Kidney (tissue), 14 donors: ENCODE measurements around the gene FAM186B. TPM values are rescaled to one million over a fixed set of nuclear protein-coding genes. Genes with fewer than 3 reads are reported as not detected.

Source experiments
- DNase-seq, 5 donors: peaks; one replicate each; pipeline ENCODE4 v3.0.0-alpha.2; 2013 to 2020
- FAIRE-seq: peaks from 2 replicates; lab custom pipeline; 2012; peaks lifted over from hg19 to GRCh38; lab: Jason Lieb, UNC
- H3K27ac ChIP-seq, 2 donors: one replicate each; pipeline ENCODE4 v1.7.0; 2013; ENCODE audit warnings: low read depth in 2 of 2, low read length in 2 of 2, inconsistent platforms in 1 of 2
- H3K27me3 ChIP-seq: one replicate; pipeline ENCODE4 v1.7.1; 2013; ENCODE audit warnings: low read length, inconsistent platforms; ENCODE audit not compliant: control insufficient read depth, insufficient read depth
- H3K36me3 ChIP-seq, 3 donors: one replicate each; pipeline versions ENCODE4 v1.7.0 to v1.7.1; 2013; ENCODE audit warnings: low read length in 3 of 3, control low read depth in 1 of 3, inconsistent platforms in 1 of 3; ENCODE audit not compliant: insufficient read depth in 3 of 3, control insufficient read depth in 2 of 3
- H3K4me1 ChIP-seq, 3 donors: one replicate each; pipeline versions ENCODE4 v1.7.0 to v1.7.1; 2013; ENCODE audit warnings: low read length in 3 of 3, inconsistent platforms in 1 of 3, low read depth in 1 of 3; ENCODE audit not compliant: control insufficient read depth in 2 of 3, insufficient read depth in 2 of 3
- H3K4me3 ChIP-seq, 3 donors: one replicate each; pipeline versions ENCODE4 v1.7.0 to v1.8.1; 2013; ENCODE audit warnings: low read length in 3 of 3, control low read depth in 1 of 3, inconsistent platforms in 1 of 3
- H3K9ac ChIP-seq, 3 donors: one replicate each; pipeline versions ENCODE4 v1.7.0 to v1.7.1; 2013; ENCODE audit warnings: low read length in 3 of 3, control low read depth in 1 of 3, inconsistent platforms in 1 of 3
- H3K9me3 ChIP-seq, 3 donors: one replicate each; pipeline versions ENCODE4 v1.7.0 to v1.7.1; 2013; ENCODE audit warnings: low read length in 3 of 3, control low read depth in 1 of 3, inconsistent platforms in 1 of 3; ENCODE audit not compliant: control insufficient read depth in 2 of 3, insufficient read depth in 1 of 3
- intact Hi-C: fragments of 100-400 bp; cut with DNase I; formaldehyde crosslinking; loops from one replicate; pipeline ENCODE4 v1.11.1; 2022
- polyA plus RNA-seq: library from polyadenylated mRNA; stranded (reverse); fragments of 350-450 nt; fragmentation: Illumina TruSeq; extraction: RNeasy Lipid Tissue Mini Kit (QIAGEN cat#74804); gene quantifications from one replicate; pipeline ENCODE4 v1.2.3, GENCODE V29; 2014; ENCODE audit warnings: low read depth, low replicate concordance; ENCODE audit not compliant: insufficient read depth
- total RNA-seq: library from RNA; stranded (reverse); fragmentation: NEBNext Ultra II Directional; extraction: Animal tissue kit (Norgen Biotek cat#: 25700); gene quantifications from one replicate; pipeline ENCODE4 v1.2.1, GENCODE V29; 2021
- TF ChIP-seq, protein P1 (sequence below): IDR thresholded peaks from 3 replicates; pipeline ENCODE4 v1.5.1; 2012; ENCODE audit warnings: mild to moderate bottlenecking, moderate library complexity, borderline replicate concordance; ENCODE audit not compliant: insufficient read depth; ENCODE audit errors: extremely low read depth
- donor health status: control.
- donor health status: control.
- donor health status: control.
- donor health status: control.
- donor health status: control.
- donor health status: DM: yes; HTN: yes; CAD: no.
- donor health status: Normal renal cell carcinoma (clear cell type).

Gene FAM186B
- total and polyA plus RNA-seq, 2 donors from 2014 or later: 0.34 to 0.85 TPM

- intact Hi-C loops: no loop called here
- no peaks in the 10 kb centered on the region for H3K27me3 ChIP-seq
- H3K9me3 ChIP-seq: no peaks in the 10 kb centered on the region
- TF ChIP-seq, protein P1, sequence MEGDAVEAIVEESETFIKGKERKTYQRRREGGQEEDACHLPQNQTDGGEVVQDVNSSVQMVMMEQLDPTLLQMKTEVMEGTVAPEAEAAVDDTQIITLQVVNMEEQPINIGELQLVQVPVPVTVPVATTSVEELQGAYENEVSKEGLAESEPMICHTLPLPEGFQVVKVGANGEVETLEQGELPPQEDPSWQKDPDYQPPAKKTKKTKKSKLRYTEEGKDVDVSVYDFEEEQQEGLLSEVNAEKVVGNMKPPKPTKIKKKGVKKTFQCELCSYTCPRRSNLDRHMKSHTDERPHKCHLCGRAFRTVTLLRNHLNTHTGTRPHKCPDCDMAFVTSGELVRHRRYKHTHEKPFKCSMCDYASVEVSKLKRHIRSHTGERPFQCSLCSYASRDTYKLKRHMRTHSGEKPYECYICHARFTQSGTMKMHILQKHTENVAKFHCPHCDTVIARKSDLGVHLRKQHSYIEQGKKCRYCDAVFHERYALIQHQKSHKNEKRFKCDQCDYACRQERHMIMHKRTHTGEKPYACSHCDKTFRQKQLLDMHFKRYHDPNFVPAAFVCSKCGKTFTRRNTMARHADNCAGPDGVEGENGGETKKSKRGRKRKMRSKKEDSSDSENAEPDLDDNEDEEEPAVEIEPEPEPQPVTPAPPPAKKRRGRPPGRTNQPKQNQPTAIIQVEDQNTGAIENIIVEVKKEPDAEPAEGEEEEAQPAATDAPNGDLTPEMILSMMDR: no peak
- no peak overlapping the region for H3K27ac ChIP-seq
- no peak overlapping the region for H3K9ac ChIP-seq
- peaks cover 0 to 1% (median 0%) of the 10 kb centered on the region in 3 donors for H3K4me1 ChIP-seq
- DNase-seq (no peak), FAIRE-seq (no peak)
- H3K4me3 ChIP-seq: no peak overlapping the region
- H3K36me3 ChIP-seq: no peaks in the 10 kb centered on the region
Measured at GRCh38 chr12:49588721-49589516, 16.5 kb downstream of the FAM186B start.

GRCh38 chr12:49588281-49588680, 17.2 kb downstream of the FAM186B start:
- Histone ChIP-seq H3K9me3 (no peaks in the 10 kb centered on the region), H3K27me3 (no peaks in the 10 kb centered on the region), H3K4me3 (no peak overlapping the region), H3K36me3 (no peaks in the 10 kb centered on the region), H3K4me1 (peaks cover 0 to 7% (median 0%) of the 10 kb centered on the region in 3 donors), H3K27ac (no peak overlapping the region), H3K9ac (no peak overlapping the region)
- FAIRE-seq (no peak), DNase-seq (no peak)
- TF ChIP-seq, protein P1: no peak
- intact Hi-C loops: no loop called here

- no peaks in the 10 kb centered on the region for H3K36me3 ChIP-seq
- no peak for FAIRE-seq
- H3K27ac ChIP-seq: no peak overlapping the region
- H3K9ac ChIP-seq: no peak overlapping the region
- H3K4me1 ChIP-seq: peaks cover 0 to 8% (median 4%) of the 10 kb centered on the region in 3 donors
- no peaks in the 10 kb centered on the region for H3K27me3 ChIP-seq
- no peak for DNase-seq
- H3K9me3 ChIP-seq: no peaks in the 10 kb centered on the region
- no peak overlapping the region for H3K4me3 ChIP-seq
- intact Hi-C loops: no loop called here
- TF ChIP-seq, protein P1: no peak
Measured at GRCh38 chr12:49587174-49587908, 18.1 kb downstream of the FAM186B start.
